Right lobe of liver (tissue), 4 donors: ENCODE data around the gene SF1.

ENCODE experiments used
- POLR2A ChIP-seq: fragments of 450-650 bp; IDR thresholded peaks from one replicate; pipeline ENCODE4 v1.6.1; 2017; ENCODE audit warnings: antibody characterized with exemption, mild to moderate bottlenecking
- TF ChIP-seq, protein P1 (sequence below), 4 donors: fragments of 200-600 bp in 3 of 4; fragments of 450-650 bp in 1 of 4; IDR thresholded peaks; one replicate each; pipeline versions ENCODE4 v1.5.1 to v1.8.0; 2016 to 2022; ENCODE audit warnings: antibody characterized with exemption in 4 of 4, mild to moderate bottlenecking in 2 of 4
- donor health status: DM: no; HTN: no; CAD: no.
- donor health status: DM: no; HTN: no; CAD: no.
- donor health status: DM: no; HTN: yes; CAD: no.

DNA sequence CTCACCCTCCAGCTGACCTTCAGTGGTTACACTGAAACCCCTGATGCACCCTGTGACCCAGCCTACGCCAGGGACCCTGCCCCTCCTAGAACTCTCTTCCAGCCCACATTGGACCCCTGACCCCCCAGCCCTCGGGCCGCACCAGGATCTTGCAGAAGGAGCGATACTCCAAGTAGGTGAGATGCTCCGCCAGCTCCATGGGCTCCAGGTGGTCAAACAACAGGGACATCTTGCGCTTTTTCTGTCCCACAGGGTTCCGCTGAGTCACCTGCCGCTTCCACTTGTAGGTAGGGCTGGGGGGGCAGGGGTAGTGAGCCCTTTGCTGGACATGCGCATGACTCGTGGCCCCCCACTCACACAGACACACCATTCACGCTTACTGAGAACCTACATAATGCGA, 38.5 kb downstream of the SF1 start:
- TF ChIP-seq POLR2A, result no peak
- TF ChIP-seq, protein P1, sequence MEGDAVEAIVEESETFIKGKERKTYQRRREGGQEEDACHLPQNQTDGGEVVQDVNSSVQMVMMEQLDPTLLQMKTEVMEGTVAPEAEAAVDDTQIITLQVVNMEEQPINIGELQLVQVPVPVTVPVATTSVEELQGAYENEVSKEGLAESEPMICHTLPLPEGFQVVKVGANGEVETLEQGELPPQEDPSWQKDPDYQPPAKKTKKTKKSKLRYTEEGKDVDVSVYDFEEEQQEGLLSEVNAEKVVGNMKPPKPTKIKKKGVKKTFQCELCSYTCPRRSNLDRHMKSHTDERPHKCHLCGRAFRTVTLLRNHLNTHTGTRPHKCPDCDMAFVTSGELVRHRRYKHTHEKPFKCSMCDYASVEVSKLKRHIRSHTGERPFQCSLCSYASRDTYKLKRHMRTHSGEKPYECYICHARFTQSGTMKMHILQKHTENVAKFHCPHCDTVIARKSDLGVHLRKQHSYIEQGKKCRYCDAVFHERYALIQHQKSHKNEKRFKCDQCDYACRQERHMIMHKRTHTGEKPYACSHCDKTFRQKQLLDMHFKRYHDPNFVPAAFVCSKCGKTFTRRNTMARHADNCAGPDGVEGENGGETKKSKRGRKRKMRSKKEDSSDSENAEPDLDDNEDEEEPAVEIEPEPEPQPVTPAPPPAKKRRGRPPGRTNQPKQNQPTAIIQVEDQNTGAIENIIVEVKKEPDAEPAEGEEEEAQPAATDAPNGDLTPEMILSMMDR (IDR thresholded peaks at IDR 0.05), result no peak
